Activated CD4-positive, alpha-beta T cell treated with anti-CD3 and anti-CD28 coated beads for 36 hours (primary cell): ENCODE measurements around the gene DDX41. TPM values are rescaled to one million over a fixed set of nuclear protein-coding genes. Genes with fewer than 3 reads are reported as not detected.

ENCODE experiments used
- ATAC-seq: fragments of 200-7000 bp; cut with Tn5 transposase; one replicate; pipeline ENCODE4 v1.10.0; 2021; ENCODE audit warnings: mild to moderate bottlenecking, moderate library complexity
- CTCF ChIA-PET: fragments of 350-600 bp; sonication (Branson Sonifier 250); formaldehyde crosslinking; loops from one replicate; lab custom pipeline; 2021; ENCODE audit warnings: antibody characterized with exemption; lab: Charles Lee
- POLR2A ChIA-PET: fragments of 350-600 bp; sonication (Branson Sonifier 250); formaldehyde crosslinking; loops from one replicate; lab custom pipeline; 2021; ENCODE audit warnings: antibody characterized with exemption, inconsistent platforms; lab: Charles Lee
- DNase-seq: peaks from one replicate; pipeline ENCODE4 v3.0.0-alpha.2; 2020
- H3K27ac Mint-ChIP-seq: one replicate; pipeline ENCODE4 v1.8.0; 2021; ENCODE audit warnings: mixed read lengths
- H3K27me3 Mint-ChIP-seq: one replicate; pipeline ENCODE4 v1.8.0; 2021; ENCODE audit warnings: mixed read lengths
- H3K36me3 Mint-ChIP-seq: one replicate; pipeline ENCODE4 v1.8.0; 2021; ENCODE audit warnings: low read depth, mixed read lengths
- H3K4me1 Mint-ChIP-seq: one replicate; pipeline ENCODE4 v1.8.0; 2021; ENCODE audit warnings: mixed read lengths
- H3K4me3 Mint-ChIP-seq: one replicate; pipeline ENCODE4 v1.8.0; 2021; ENCODE audit warnings: mild to moderate bottlenecking, moderate library complexity, mixed read lengths
- H3K9me3 Mint-ChIP-seq: one replicate; pipeline ENCODE4 v1.8.0; 2021; ENCODE audit warnings: low read depth, mixed read lengths
- intact Hi-C, 2 experiments: fragments of 100-400 bp; cut with DNase I in 1 of 2; cut with micrococcal nuclease in 1 of 2; formaldehyde crosslinking; loops; one replicate each; pipeline versions ENCODE4 v1.14.2 to v1.15.1; 2022 to 2024; cut with DNase I, micrococcal nuclease
- total RNA-seq, 2 experiments: library from RNA; stranded (reverse); gene quantifications; one replicate each; pipeline ENCODE4 v1.2.3, GENCODE V29; 2021

The DDX41 gene
- total RNA-seq, 2 experiments from 2014 or later, result 192 to 197 TPM

DNA sequence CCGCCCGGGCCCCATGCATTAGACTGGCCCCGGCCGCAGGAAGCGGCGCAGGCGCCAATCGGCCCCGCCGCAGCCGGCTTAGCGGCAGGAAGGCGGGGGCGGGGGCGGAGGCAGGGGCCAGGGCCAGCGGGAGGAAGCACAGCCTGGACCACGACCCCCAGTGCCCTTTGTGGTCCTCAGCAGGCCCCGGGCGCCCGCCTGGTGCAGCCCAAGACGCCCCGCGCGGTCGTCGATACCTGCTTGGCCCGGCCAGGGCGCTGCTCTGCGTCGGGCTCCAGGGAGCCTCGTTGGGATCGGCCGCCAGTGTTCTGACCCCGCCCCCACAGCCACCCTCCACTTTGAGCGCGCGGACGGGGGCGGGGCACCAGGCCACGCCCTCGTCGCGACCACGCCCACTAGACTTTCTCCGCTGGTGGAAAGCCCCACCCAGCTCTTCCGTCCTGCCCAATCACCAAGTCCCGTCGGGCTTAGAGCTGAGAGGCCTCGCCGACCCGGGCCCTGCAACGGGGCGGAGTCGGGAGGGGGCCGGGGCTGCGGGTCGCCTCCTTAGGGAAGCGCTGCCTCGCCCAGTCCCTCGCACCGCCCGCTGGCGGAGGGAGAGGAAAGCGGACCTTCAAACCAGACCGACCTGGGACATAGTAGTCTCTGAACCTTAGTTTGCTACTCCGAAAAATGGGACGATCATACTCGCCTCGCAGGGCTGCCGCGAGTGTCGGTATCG, 19.3 kb downstream of the DDX41 start, which contains the start of gene PDLIM7:
Gene PDLIM7 (minus strand): TSS at position 313 of the 721 bp plus-strand sequence. CDS start 1,092 bp downstream, outside the sequence.
- Mint-ChIP-seq H3K9me3 (no peaks in the 10 kb centered on the region), H3K27me3 (peaks cover 12% of the 10 kb centered on the region), H3K4me1 (peaks cover 31% of the 10 kb centered on the region), H3K36me3 (peaks cover 4% of the 10 kb centered on the region), H3K4me3 (peak within 1 kb of the TSS; percentile 73), H3K27ac (peak within 1 kb of the TSS; percentile 37)
- CTCF ChIA-PET, result interaction anchor here (0.6 to 3.6 kb wide), 18 partner anchors 10 to 194 kb away, joined by 3 to 23 read pairs (median 4); partner anchors contain the start of genes PRELID1 and RAB24
- DNase-seq, result peak; percentile 98
- POLR2A ChIA-PET, result interaction anchor here (0.5 to 1.3 kb wide), 6 partner anchors 18 to 477 kb away, joined by 3 to 5 read pairs (median 3); partner anchors contain the start of gene DDX41
- peak; percentile 86 for ATAC-seq
- intact Hi-C loops, result loop anchor here (1.0 to 5.0 kb wide), 10 partner anchors 19 to 365 kb away; partner anchors contain the start of genes DBN1 (in 1 of the 2), DDX41 (in 1 of the 2), GRK6 (in 1 of the 2) and MXD3 (in 1 of the 2)

DNA sequence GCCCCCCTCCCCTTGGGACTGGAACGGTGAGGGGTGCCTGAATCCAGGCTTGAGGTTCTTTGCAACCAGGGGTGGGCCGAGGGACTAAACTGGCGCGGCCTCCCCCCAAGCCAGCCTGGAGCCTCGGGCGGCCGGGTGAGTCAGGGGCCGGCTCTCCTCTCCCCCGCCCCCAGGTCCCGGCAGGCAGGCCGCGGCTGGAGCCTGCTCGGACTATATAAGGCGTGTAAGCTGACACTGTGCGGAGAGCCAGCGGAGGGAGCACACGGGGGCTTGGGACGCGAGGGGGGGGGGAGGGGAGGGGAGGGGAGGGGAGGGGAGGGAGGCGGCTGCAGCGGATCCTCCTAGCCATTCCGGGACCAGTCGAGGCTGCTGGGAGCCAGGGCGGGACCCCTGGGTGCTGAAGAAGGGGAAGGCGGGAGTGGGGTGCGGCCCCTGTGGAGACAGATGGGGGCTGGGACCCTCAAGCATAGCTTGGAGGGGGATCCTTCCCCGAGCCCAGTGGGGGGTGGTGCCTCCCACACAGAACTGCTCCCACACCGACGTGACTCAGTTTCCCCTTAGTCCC, 20.0 kb downstream of the DDX41 start:
- ATAC-seq, result peak; percentile 0

DNA sequence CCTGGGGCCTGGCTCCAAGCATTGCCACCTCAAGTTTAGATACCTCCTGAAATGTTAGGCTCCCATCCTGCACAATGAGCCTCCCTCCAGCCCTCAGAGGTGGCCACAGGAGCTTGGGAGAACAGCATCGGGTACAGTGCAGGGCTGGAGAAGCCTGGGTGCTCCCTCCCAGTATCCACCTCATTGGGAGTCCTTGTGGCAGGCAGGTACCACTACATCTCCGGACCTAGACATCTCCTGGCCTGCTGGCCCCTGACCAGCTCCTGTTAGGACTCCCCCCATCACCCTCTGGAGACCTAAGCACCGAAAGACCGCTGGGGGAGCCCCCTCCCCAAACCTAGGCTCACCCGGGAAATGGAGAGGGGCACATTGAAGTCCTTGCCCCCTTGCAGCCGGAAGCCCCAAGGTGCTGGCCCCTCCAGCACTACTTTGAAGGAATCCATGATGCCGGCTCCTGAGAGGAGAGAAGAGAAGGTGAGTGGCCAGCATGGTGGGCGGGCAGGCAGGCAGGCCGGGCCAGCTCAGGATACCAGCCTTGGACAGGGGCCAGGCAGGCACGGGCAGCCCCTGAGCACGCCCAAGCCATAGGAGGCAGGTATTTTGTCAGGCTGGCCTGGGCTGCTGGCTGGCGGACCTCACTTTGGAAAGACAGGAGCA, 20.6 kb downstream of the DDX41 start:
- CTCF ChIA-PET, result interaction anchor here (0.5 to 3.6 kb wide), 12 partner anchors 12 to 187 kb away, joined by 3 to 23 read pairs (median 4); no protein-coding TSS in a partner anchor

More for the DNA sequence above, 20.0 kb downstream of the DDX41 start:
- Mint-ChIP-seq H3K4me1 (peaks cover 31% of the 10 kb centered on the region), H3K9me3 (no peaks in the 10 kb centered on the region), H3K4me3 (peak overlapping the region; percentile 73), H3K27ac (no peak overlapping the region), H3K36me3 (peaks cover 5% of the 10 kb centered on the region), H3K27me3 (peaks cover 12% of the 10 kb centered on the region)
- peak; percentile 44 for DNase-seq
- ChIA-PET POLR2A (interaction anchor here (0.6 to 1.3 kb wide), 4 partner anchors 19 to 476 kb away, joined by 3 to 5 read pairs (median 4); no protein-coding TSS in a partner anchor), CTCF (interaction anchor here (0.6 to 3.6 kb wide), 17 partner anchors 10 to 193 kb away, joined by 3 to 23 read pairs (median 4); partner anchors contain the start of genes PRELID1 and RAB24)
- intact Hi-C loops, result loop anchor here (1.0 to 5.0 kb wide), 9 partner anchors 19 to 365 kb away; partner anchors contain the start of genes DBN1 (in 1 of the 2), DDX41 (in 1 of the 2), GRK6 (in 1 of the 2) and MXD3 (in 1 of the 2)

DNA sequence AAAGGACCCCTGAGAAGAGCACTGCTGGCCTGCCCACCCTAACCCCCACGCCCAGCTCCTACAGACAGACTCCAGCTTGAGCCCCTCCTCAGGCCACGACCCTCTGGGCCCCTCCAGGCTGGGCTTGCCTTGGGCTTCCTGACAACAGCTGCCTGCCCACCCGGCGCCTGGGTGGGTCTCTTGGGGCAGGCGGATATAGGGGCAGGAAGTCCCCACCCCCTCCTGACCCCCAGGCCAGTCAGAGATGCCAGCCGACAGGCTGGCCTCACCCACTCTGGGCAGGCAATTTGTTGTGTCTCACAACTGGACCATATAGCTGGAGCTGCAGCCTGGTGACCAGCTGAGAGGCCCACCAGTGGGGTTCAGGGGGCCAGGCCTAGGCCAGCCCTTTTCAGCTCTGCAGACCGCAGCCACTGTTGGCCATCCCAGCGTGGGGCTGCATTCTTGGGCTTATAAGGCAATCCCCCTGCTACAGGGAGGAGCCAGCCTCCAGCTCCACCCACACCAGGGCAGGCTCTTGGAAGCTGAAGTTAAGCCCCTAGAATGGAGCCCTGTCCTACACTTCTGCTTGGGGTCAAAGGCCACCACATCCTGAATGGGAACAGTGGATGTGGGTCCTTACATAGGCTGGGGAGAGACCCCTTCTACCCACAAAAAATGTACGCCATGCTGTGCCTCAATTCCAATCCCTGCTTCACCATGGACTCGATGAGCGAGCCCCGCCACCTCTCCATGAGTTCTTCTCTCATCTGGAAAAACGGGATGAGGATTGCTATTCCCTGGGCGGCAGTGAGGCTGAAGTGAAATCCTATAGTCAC, 21.3 kb downstream of the DDX41 start:
- Mint-ChIP-seq H3K4me1 (peaks cover 31% of the 10 kb centered on the region), H3K36me3 (peaks cover 10% of the 10 kb centered on the region), H3K4me3 (peak overlapping the region; percentile 73), H3K27me3 (peaks cover 12% of the 10 kb centered on the region), H3K9me3 (no peaks in the 10 kb centered on the region), H3K27ac (no peak overlapping the region)
- ChIA-PET POLR2A (no interaction called here), CTCF (interaction anchor here (0.5 to 3.6 kb wide), 13 partner anchors 11 to 186 kb away, joined by 3 to 23 read pairs (median 3); partner anchors contain the start of gene MXD3)
- DNase-seq (peak; percentile 35), ATAC-seq (no peak)
- intact Hi-C loops, result loop anchor here (5.0 kb wide), 2 partner anchors 183 to 363 kb away; partner anchors contain the start of genes MXD3 (in 1 of the 2) and NSD1 (in 1 of the 2)

More for the DNA sequence above, 20.6 kb downstream of the DDX41 start:
- peaks cover 31% of the 10 kb centered on the region for H3K4me1 Mint-ChIP-seq
- peak overlapping the region; percentile 37 for H3K27ac Mint-ChIP-seq
- POLR2A ChIA-PET, result no interaction called here
- intact Hi-C loops, result loop anchor here (5.0 kb wide), 2 partner anchors 184 to 364 kb away; partner anchors contain the start of genes MXD3 (in 1 of the 2) and NSD1 (in 1 of the 2)
- peak overlapping the region; percentile 73 for H3K4me3 Mint-ChIP-seq
- ATAC-seq (no peak), DNase-seq (peak; percentile 43)
- H3K27me3 Mint-ChIP-seq, result peaks cover 12% of the 10 kb centered on the region
- H3K9me3 Mint-ChIP-seq, result no peaks in the 10 kb centered on the region
- H3K36me3 Mint-ChIP-seq, result peaks cover 7% of the 10 kb centered on the region

DNA sequence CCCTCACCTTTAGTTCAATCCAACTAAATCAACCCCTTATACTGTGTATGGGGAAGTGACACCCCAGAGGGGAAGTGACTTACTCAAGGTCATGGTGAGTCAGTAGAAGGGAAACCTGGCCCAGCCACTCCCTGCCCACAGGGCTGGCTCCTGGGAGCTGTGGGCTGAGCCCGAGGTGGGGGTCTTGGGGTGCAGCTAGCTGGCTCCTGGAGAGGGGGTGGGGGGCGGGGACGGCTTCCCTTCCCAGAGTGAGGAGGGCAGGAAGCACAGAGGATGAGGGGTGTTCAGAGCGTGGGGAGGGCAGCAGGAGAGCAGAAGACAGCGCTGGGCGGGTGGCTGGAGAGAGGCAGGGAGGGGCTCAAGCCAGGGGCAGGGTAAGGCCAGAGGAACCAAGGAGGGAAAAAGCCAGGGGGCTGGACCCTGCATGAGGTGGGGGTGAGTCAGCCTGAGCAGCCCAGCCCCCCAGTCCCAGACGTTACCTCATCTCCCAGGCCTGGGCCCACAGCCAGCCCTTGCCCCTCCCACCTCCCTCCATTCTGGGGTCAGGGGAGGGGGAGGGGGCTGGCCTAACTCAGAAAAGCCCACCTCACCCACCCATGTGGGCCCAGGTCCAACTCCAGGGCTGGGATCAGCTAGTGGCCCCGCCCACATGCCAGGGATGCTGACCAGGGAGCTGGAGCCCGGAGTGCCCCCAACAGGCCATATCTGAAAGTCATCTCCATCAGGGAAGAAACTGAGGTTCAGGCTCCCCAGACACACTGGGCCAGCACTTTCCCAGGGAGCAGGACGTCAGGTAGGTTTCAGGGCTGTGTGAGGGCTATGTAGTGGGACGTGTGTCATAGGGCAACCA, 22.2 kb downstream of the DDX41 start:
- Mint-ChIP-seq H3K9me3 (no peaks in the 10 kb centered on the region), H3K27me3 (peaks cover 10% of the 10 kb centered on the region), H3K36me3 (peaks cover 10% of the 10 kb centered on the region), H3K4me3 (peak overlapping the region; percentile 23), H3K27ac (peak overlapping the region; percentile 75), H3K4me1 (peaks cover 31% of the 10 kb centered on the region)
- CTCF ChIA-PET, result interaction anchor here (0.6 to 3.6 kb wide), 15 partner anchors 12 to 659 kb away, joined by 3 to 23 read pairs (median 3); partner anchors contain the start of genes MXD3 and NHP2
- intact Hi-C loops, result loop anchor here (5.0 kb wide), 2 partner anchors 182 to 362 kb away; partner anchors contain the start of genes MXD3 (in 1 of the 2) and NSD1 (in 1 of the 2)
- DNase-seq, result peak; percentile 71
- peak; percentile 61 for ATAC-seq
- POLR2A ChIA-PET, result no interaction called here

DNA sequence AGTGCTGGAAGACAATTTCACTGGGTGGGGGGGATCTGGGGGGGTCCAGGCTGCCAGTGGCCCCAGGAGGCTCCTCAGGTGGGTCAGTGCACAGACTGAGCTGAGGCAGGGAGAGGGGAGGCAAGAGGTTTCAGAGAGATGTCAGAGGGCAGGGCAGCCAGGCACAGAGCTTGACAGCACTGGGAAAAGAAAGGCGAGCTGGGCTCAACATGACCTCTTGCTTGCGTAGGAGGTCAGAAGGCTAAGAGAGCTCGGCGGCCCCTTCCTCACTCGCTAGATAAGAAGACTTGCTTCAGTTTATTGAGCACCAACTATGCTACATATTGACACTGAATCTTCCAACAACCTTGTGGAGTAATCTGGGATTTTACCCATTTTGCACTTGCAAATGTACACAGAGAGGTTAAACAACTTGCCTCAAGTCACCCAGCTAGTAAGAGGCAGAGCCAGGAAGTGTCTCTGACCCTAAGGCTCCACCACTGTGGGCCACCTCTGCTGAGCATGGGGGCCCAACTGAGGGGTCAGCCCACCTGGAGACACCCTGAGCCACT, 22.9 kb downstream of the DDX41 start:
- H3K27ac Mint-ChIP-seq, result peak overlapping the region; percentile 75
- intact Hi-C loops, result no loop called here
- DNase-seq (no peak), ATAC-seq (no peak)
- H3K27me3 Mint-ChIP-seq, result peaks cover 8% of the 10 kb centered on the region
- peaks cover 30% of the 10 kb centered on the region for H3K4me1 Mint-ChIP-seq
- peaks cover 10% of the 10 kb centered on the region for H3K36me3 Mint-ChIP-seq
- H3K4me3 Mint-ChIP-seq, result peak overlapping the region; percentile 23
- H3K9me3 Mint-ChIP-seq, result no peaks in the 10 kb centered on the region
- POLR2A ChIA-PET, result interaction anchor here (0.6 kb wide), 1 partner anchor 67 kb away, joined by 3 read pairs; no protein-coding TSS in a partner anchor
- CTCF ChIA-PET, result interaction anchor here (0.5 to 2.4 kb wide), 11 partner anchors 14 to 660 kb away, joined by 3 to 10 read pairs (median 4); partner anchors contain the start of gene NHP2

DNA sequence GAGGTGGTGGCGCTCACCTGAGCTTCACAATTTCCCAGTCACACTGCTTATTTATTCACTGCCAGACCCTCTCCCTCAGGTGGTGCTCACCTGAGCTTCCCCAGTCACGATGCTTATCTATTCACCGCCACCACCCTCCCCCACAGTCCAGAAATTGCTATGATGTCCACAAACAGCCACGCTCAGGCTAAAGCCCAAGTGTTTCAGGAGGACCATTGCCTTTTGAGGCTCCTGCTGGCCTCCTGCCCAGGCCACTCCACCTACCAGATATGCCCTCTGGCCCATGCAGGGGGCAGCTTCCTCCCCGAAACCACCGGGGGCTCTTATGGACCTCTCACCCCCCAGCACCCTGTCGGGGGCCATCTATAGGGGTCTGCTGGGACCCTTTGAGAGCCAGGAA, 23.9 kb downstream of the DDX41 start:
- Mint-ChIP-seq H3K4me1 (peaks cover 23% of the 10 kb centered on the region), H3K27me3 (no peaks in the 10 kb centered on the region), H3K27ac (peak overlapping the region; percentile 34), H3K36me3 (peaks cover 15% of the 10 kb centered on the region), H3K4me3 (no peak overlapping the region), H3K9me3 (no peaks in the 10 kb centered on the region)
- CTCF ChIA-PET, result interaction anchor here (0.8 to 2.4 kb wide), 9 partner anchors 10 to 120 kb away, joined by 3 to 10 read pairs (median 4); no protein-coding TSS in a partner anchor
- ATAC-seq (no peak), DNase-seq (no peak)
- intact Hi-C loops, result no loop called here
- POLR2A ChIA-PET, result interaction anchor here (0.6 kb wide), 1 partner anchor 466 kb away, joined by 3 read pairs; no protein-coding TSS in a partner anchor

DNA sequence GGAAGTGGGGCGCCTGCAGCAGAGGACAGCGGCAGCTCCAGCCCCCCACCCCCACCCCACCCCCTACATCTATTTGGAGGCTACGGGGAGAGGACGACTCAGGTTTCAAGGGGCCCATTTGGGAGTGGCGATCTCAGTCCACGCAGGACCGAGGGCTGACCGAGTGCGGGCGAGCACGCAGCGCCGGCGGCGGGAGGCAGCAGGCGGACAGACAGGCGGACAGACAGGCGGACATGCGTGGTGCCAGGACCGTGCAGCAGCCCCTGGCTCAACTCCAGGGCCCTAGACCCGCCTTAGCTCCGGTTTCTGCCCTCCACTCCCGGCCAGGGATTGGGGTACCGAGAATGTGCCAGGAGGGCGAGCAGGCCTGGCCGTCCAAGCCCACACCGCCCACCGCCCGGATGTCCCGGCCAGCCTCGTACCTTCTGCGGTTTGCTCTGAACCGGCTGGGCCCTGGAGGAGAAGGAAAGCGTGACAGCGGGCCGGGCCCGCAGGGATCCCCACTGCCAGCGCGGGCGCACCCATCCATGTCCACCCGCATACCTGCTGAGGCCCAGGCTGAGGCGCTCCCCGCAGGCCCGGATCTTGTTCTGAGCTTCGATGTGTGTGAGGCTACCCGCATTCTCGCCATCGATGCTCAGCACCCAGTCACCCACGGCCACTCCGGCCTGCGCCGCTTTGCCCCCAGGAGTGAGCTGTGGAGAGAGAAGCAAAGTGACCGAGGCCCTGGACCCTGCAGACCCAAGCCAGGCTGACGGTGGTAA, 24.6 kb downstream of the DDX41 start:
- no peaks in the 10 kb centered on the region for H3K27me3 Mint-ChIP-seq
- ATAC-seq, result no peak
- no peak for DNase-seq
- peaks cover 21% of the 10 kb centered on the region for H3K4me1 Mint-ChIP-seq
- POLR2A ChIA-PET, result interaction anchor here (0.6 kb wide), 2 partner anchors 102 to 465 kb away, joined by 3 read pairs; no protein-coding TSS in a partner anchor
- no peak overlapping the region for H3K4me3 Mint-ChIP-seq
- H3K36me3 Mint-ChIP-seq, result peaks cover 19% of the 10 kb centered on the region
- peak overlapping the region; percentile 34 for H3K27ac Mint-ChIP-seq
- intact Hi-C loops, result no loop called here
- CTCF ChIA-PET, result interaction anchor here (0.8 to 2.4 kb wide), 9 partner anchors 9 to 120 kb away, joined by 3 to 10 read pairs (median 4); no protein-coding TSS in a partner anchor
- H3K9me3 Mint-ChIP-seq, result no peaks in the 10 kb centered on the region
